ENCODE data around the gene C3orf33.

DNA sequence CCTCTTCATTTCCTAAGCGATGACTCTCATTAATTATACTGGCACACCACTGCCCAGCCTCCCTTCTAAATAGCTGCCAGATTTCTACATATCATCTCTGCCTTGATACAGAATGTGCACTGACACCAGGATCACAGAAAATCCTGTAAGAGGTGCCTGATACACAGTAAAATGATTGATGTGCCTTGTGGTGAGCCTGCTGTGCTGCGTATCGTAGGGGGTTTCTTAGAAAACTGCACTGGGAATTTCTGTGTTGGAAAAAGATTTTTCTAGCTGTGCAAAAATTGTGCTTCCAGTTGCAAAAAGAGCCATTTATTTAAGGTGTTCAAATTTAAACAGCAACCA, 58.2 kb downstream of the C3orf33 start:
- TF ChIP-seq, protein P1, sequence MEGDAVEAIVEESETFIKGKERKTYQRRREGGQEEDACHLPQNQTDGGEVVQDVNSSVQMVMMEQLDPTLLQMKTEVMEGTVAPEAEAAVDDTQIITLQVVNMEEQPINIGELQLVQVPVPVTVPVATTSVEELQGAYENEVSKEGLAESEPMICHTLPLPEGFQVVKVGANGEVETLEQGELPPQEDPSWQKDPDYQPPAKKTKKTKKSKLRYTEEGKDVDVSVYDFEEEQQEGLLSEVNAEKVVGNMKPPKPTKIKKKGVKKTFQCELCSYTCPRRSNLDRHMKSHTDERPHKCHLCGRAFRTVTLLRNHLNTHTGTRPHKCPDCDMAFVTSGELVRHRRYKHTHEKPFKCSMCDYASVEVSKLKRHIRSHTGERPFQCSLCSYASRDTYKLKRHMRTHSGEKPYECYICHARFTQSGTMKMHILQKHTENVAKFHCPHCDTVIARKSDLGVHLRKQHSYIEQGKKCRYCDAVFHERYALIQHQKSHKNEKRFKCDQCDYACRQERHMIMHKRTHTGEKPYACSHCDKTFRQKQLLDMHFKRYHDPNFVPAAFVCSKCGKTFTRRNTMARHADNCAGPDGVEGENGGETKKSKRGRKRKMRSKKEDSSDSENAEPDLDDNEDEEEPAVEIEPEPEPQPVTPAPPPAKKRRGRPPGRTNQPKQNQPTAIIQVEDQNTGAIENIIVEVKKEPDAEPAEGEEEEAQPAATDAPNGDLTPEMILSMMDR (IDR thresholded peaks at IDR 0.05) = no peak
- no peak for TF ChIP-seq POLR2A (IDR thresholded peaks at IDR 0.05)

Measured in breast epithelium (tissue), 3 donors.